Neural progenitor cell (in vitro differentiated cells): ENCODE data around the gene CKAP2L. TPM values are rescaled to one million over a fixed set of nuclear protein-coding genes. Genes with fewer than 3 reads are reported as not detected.

Experiments
- DNase-seq: peaks from one replicate; pipeline ENCODE4 v3.0.0-alpha.2; 2016; ENCODE audit warnings: low spot score
- H2AFZ ChIP-seq: fragments of 200-600 bp; sonication (generic); replicated peaks from 2 replicates; pipeline ENCODE4 v1.6.1; 2016; ENCODE audit warnings: antibody characterized with exemption
- H3F3A ChIP-seq: fragments of 200-600 bp; sonication (generic); 2 replicates; pipeline ENCODE4 v1.6.1; 2016; ENCODE audit warnings: antibody characterized with exemption, low read depth
- H3K27ac ChIP-seq: fragments of 200-600 bp; sonication (generic); 2 replicates; pipeline ENCODE4 v1.5.1; 2016; ENCODE audit warnings: mild to moderate bottlenecking
- H3K27me3 ChIP-seq: fragments of 200-600 bp; sonication (generic); 2 replicates; pipeline ENCODE4 v1.6.1; 2016; ENCODE audit warnings: mild to moderate bottlenecking, moderate library complexity
- H3K36me3 ChIP-seq: fragments of 200-600 bp; sonication (generic); 2 replicates; pipeline ENCODE4 v1.5.1; 2016
- H3K4me1 ChIP-seq: fragments of 200-600 bp; sonication (generic); 2 replicates; pipeline ENCODE4 v1.6.1; 2016; ENCODE audit warnings: mixed run types
- H3K4me2 ChIP-seq: fragments of 200-600 bp; sonication (generic); 2 replicates; pipeline ENCODE4 v1.6.1; 2016
- H3K4me3 ChIP-seq: fragments of 200-600 bp; sonication (generic); 2 replicates; pipeline ENCODE4 v1.5.1; 2016
- H3K79me2 ChIP-seq: fragments of 200-600 bp; sonication (generic); 2 replicates; pipeline ENCODE4 v1.6.1; 2016; ENCODE audit warnings: low read depth
- H3K9ac ChIP-seq: fragments of 200-600 bp; sonication (generic); 2 replicates; pipeline ENCODE4 v1.6.1; 2016
- H3K9me3 ChIP-seq: fragments of 200-600 bp; sonication (generic); 2 replicates; pipeline ENCODE4 v1.5.1; 2016; ENCODE audit warnings: low read depth
- H4K20me1 ChIP-seq: fragments of 200-600 bp; sonication (generic); 2 replicates; pipeline ENCODE4 v1.6.1; 2016; ENCODE audit warnings: low read depth
- H3K27ac Mint-ChIP-seq: 3 replicates; pipeline ENCODE4 v1.8.0; 2021; ENCODE audit warnings: mixed read lengths
- H3K27me3 Mint-ChIP-seq: 2 replicates; pipeline ENCODE4 v1.8.0; 2022; ENCODE audit warnings: low read depth, mild to moderate bottlenecking, inconsistent platforms, moderate library complexity, mixed read lengths; ENCODE audit not compliant: insufficient read depth
- H3K36me3 Mint-ChIP-seq: 3 replicates; pipeline ENCODE4 v1.8.0; 2021; ENCODE audit warnings: mixed read lengths
- H3K4me1 Mint-ChIP-seq: 3 replicates; pipeline ENCODE4 v1.8.0; 2021; ENCODE audit warnings: mixed read lengths
- H3K4me3 Mint-ChIP-seq: 3 replicates; pipeline ENCODE4 v1.8.0; 2021; ENCODE audit warnings: mild to moderate bottlenecking, moderate library complexity, mixed read lengths
- H3K9me3 Mint-ChIP-seq: 3 replicates; pipeline ENCODE4 v1.8.0; 2020; ENCODE audit warnings: mixed read lengths
- EZH2 ChIP-seq: fragments of 200-600 bp; sonication (generic); IDR thresholded peaks from 2 replicates; pipeline ENCODE4 v1.6.1; 2017; ENCODE audit warnings: antibody characterized with exemption, mild to moderate bottlenecking, moderate library complexity
- EZH2phosphoT487 ChIP-seq: fragments of 200-600 bp; sonication (generic); IDR thresholded peaks from 2 replicates; pipeline ENCODE4 v1.6.1; 2017; ENCODE audit warnings: antibody characterized with exemption
- total RNA-seq: library from RNA; depleted of rRNA; stranded (reverse); fragments of >200 nt; gene quantifications from 2 replicates; pipeline ENCODE4 v1.2.3, GENCODE V29; 2015; ENCODE audit warnings: low replicate concordance
- TF ChIP-seq, protein P1 (sequence below): fragments of 200-600 bp; sonication (generic); IDR thresholded peaks from 2 replicates; pipeline ENCODE4 v1.5.1; 2017; ENCODE audit warnings: antibody characterized with exemption, mild to moderate bottlenecking

CKAP2L gene
- total RNA-seq, result 28.2 and 53.7 TPM in 2 replicates

- H3K36me3 Mint-ChIP-seq, result peaks cover 11% of the 10 kb centered on the region
- peak within 1 kb of the TSS; percentile 90 for H3K4me3 Mint-ChIP-seq
- Histone ChIP-seq H3K36me3 (peaks cover 13% of the 10 kb centered on the region), H3K4me1 (peaks cover 15% of the 10 kb centered on the region), H3K4me3 (peak within 1 kb of the TSS; percentile 80), H3K27me3 (no peaks in the 10 kb centered on the region), H3K9ac (peak within 1 kb of the TSS; percentile 9), H3K27ac (no peak within 1 kb of the TSS), H3K4me2 (peak within 1 kb of the TSS; percentile 96), H3K79me2 (peaks cover 33% of the 10 kb centered on the region), H4K20me1 (peaks cover 9% of the 10 kb centered on the region), H3F3A (peaks cover 9% of the 10 kb centered on the region), H3K9me3 (no peaks in the 10 kb centered on the region), H2AFZ (peak within 1 kb of the TSS; percentile 72)
- TF ChIP-seq EZH2 (no peak), EZH2phosphoT487 (no peak)
- TF ChIP-seq, protein P1, sequence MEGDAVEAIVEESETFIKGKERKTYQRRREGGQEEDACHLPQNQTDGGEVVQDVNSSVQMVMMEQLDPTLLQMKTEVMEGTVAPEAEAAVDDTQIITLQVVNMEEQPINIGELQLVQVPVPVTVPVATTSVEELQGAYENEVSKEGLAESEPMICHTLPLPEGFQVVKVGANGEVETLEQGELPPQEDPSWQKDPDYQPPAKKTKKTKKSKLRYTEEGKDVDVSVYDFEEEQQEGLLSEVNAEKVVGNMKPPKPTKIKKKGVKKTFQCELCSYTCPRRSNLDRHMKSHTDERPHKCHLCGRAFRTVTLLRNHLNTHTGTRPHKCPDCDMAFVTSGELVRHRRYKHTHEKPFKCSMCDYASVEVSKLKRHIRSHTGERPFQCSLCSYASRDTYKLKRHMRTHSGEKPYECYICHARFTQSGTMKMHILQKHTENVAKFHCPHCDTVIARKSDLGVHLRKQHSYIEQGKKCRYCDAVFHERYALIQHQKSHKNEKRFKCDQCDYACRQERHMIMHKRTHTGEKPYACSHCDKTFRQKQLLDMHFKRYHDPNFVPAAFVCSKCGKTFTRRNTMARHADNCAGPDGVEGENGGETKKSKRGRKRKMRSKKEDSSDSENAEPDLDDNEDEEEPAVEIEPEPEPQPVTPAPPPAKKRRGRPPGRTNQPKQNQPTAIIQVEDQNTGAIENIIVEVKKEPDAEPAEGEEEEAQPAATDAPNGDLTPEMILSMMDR, result no peak
- peak; percentile 99 for DNase-seq
- H3K27ac Mint-ChIP-seq, result peak within 1 kb of the TSS; percentile 96
- no peaks in the 10 kb centered on the region for H3K9me3 Mint-ChIP-seq
- H3K27me3 Mint-ChIP-seq, result peaks cover 2% of the 10 kb centered on the region
- peaks cover 30% of the 10 kb centered on the region for H3K4me1 Mint-ChIP-seq
These were observed at the start of gene CKAP2L for GRCh38 chr2:112764071-112765044. Gene CKAP2L, minus strand, starts transcription at chr2:112764609. Its CDS starts 11 bp downstream, at chr2:112764598.

GRCh38 chr2:112813280-112813966 lies 49.0 kb upstream of the CKAP2L start:
- Histone ChIP-seq H4K20me1 (no peaks in the 10 kb centered on the region), H3K36me3 (no peaks in the 10 kb centered on the region), H3K4me3 (no peak overlapping the region), H3F3A (no peaks in the 10 kb centered on the region), H3K9ac (no peak overlapping the region), H3K4me2 (no peak overlapping the region), H3K4me1 (no peaks in the 10 kb centered on the region), H2AFZ (no peak overlapping the region), H3K27ac (no peak overlapping the region), H3K79me2 (no peaks in the 10 kb centered on the region), H3K27me3 (no peaks in the 10 kb centered on the region), H3K9me3 (no peaks in the 10 kb centered on the region)
- Mint-ChIP-seq H3K27ac (no peak overlapping the region), H3K9me3 (no peaks in the 10 kb centered on the region), H3K4me3 (no peak overlapping the region), H3K4me1 (peaks cover 12% of the 10 kb centered on the region), H3K36me3 (no peaks in the 10 kb centered on the region), H3K27me3 (no peaks in the 10 kb centered on the region)
- TF ChIP-seq EZH2, result no peak
- TF ChIP-seq, protein P1, result no peak
- TF ChIP-seq EZH2phosphoT487, result no peak
- DNase-seq, result no peak

DNA sequence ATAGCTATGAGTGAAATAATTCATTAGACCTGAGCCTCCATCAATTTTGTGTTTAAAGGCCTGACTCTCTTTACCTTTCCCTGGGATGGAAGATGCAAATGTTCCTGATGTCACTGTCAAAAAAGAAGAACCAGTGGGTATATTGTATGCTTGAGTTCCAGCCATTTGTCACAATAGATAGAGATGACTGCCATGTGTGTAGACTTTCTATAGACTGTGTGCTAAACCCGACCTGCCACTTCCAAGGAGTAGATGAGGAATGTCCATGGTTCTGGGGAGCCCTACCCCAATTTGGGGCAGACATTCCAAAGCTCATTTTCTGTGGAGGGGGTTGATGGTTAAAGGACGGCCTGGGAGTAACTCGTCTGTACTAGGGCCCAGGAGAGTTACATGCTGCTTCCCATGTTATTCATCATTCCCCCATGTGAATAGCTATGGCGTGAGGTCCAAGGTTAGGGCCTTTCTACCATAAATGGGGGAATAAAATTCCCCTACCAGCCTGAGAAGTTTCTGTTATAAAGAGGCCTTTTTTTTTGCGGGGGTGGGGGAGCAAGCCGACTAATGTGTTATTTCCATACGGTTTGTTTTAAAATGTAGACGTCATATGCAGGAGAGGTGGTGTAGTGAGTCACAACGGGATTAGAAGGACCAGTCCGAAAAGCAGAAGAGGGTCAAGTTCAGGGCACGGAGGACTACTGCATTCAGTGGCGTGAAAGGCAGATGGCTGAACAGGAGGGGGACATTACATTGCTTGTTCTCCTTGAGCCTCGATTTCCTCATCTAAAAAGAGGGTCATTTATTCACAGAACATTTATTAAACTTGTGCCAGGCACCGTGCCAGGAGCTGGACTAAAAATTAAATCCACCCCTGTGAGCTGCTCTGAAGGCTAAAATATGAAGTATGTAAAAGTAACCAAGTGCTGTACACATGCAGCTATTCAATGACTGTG lies 48.2 kb upstream of the CKAP2L start:
- DNase-seq, result no peak
- TF ChIP-seq EZH2, result no peak
- TF ChIP-seq EZH2phosphoT487, result no peak
- TF ChIP-seq, protein P1, result no peak
- H3K4me1 Mint-ChIP-seq, result peaks cover 11% of the 10 kb centered on the region
- H4K20me1 ChIP-seq, result no peaks in the 10 kb centered on the region
- no peaks in the 10 kb centered on the region for H3K27me3 ChIP-seq
- no peak overlapping the region for H3K4me3 ChIP-seq
- H3K9me3 Mint-ChIP-seq, result no peaks in the 10 kb centered on the region
- no peaks in the 10 kb centered on the region for H3K9me3 ChIP-seq
- H3F3A ChIP-seq, result no peaks in the 10 kb centered on the region
- no peaks in the 10 kb centered on the region for H3K36me3 Mint-ChIP-seq
- H3K79me2 ChIP-seq, result no peaks in the 10 kb centered on the region
- H3K36me3 ChIP-seq, result no peaks in the 10 kb centered on the region
- no peak overlapping the region for H3K27ac ChIP-seq
- no peaks in the 10 kb centered on the region for H3K4me1 ChIP-seq
- no peak overlapping the region for H3K9ac ChIP-seq
- peaks cover 2% of the 10 kb centered on the region for H3K27me3 Mint-ChIP-seq
- no peak overlapping the region for H3K4me3 Mint-ChIP-seq
- no peak overlapping the region for H3K4me2 ChIP-seq
- no peak overlapping the region for H3K27ac Mint-ChIP-seq
- H2AFZ ChIP-seq, result no peak overlapping the region
